Measurements from ENCODE around the gene AK4. TPM values are rescaled to one million over a fixed set of nuclear protein-coding genes. Genes with fewer than 3 reads are reported as not detected.
A peak's percentile ranks its signal among the peaks of the same experiment; 100 is the strongest.

Gene AK4
- total and polyA plus RNA-seq, 2 donors, result 5.9 to 11.5 TPM

DNA sequence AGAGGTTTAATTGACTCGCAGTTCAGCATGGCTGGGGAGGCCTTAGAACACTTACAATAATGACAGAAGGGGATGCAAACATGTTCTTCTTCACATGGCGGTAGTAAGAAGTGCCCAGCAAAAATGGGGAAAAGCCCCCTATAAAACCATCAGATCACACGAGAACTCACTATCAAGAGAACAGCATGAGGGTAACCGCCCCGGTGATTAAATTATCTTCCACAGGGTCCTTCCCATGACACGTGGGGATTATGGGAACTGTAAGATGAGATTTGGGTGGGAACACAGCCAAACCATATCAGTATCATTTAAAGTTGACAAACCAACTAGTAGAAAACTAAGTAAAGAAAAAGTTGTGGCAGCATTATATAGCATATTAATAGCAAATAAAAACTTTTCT, 90.0 kb downstream of the AK4 start:
- Histone ChIP-seq H3K4me1 (ENCODE audit: control insufficient read depth in 2 of 2, insufficient read depth in 2 of 2, low read length in 2 of 2) (no peaks in the 10 kb centered on the region), H3K4me3 (ENCODE audit: low read length in 2 of 2) (no peak overlapping the region), H3K27me3 (ENCODE audit: control insufficient read depth in 2 of 2, insufficient read depth in 1 of 2, low read length in 1 of 2) (no peaks in the 10 kb centered on the region), H3K9me3 (ENCODE audit: control insufficient read depth in 2 of 2, insufficient read depth in 1 of 2, low read length in 1 of 2) (no peaks in the 10 kb centered on the region), H3K36me3 (ENCODE audit: control insufficient read depth in 2 of 2, insufficient read depth in 2 of 2, low read length in 1 of 2) (no peaks in the 10 kb centered on the region), H3K27ac (ENCODE audit: low read depth in 1 of 2, low read length in 1 of 2) (no peak overlapping the region)
- WGBS, result 74% methylated on average over 6 of the region's 6 CpGs
- no peak for DNase-seq (ENCODE audit: low read depth in 6 of 9, low spot score in 9 of 9)

- WGBS, result 95% methylated on average over 3 of the region's 3 CpGs
- Histone ChIP-seq H3K9me3 (ENCODE audit: control insufficient read depth in 2 of 2, insufficient read depth in 1 of 2, low read length in 1 of 2) (no peaks in the 10 kb centered on the region), H3K27ac (ENCODE audit: low read depth in 1 of 2, low read length in 1 of 2) (no peak overlapping the region), H3K4me1 (ENCODE audit: control insufficient read depth in 2 of 2, insufficient read depth in 2 of 2, low read length in 2 of 2) (no peaks in the 10 kb centered on the region), H3K36me3 (ENCODE audit: control insufficient read depth in 2 of 2, insufficient read depth in 2 of 2, low read length in 1 of 2) (no peaks in the 10 kb centered on the region), H3K4me3 (ENCODE audit: low read length in 2 of 2) (no peak overlapping the region), H3K27me3 (ENCODE audit: control insufficient read depth in 2 of 2, insufficient read depth in 1 of 2, low read length in 1 of 2) (no peaks in the 10 kb centered on the region)
- DNase-seq (ENCODE audit: low read depth in 6 of 9, low spot score in 9 of 9), result no peak
Observed at GRCh38 chr1:65243491-65243890, 95.5 kb downstream of the AK4 start.

- Histone ChIP-seq H3K36me3 (ENCODE audit: control insufficient read depth in 2 of 2, insufficient read depth in 2 of 2, low read length in 1 of 2) (no peaks in the 10 kb centered on the region), H3K4me3 (ENCODE audit: low read length in 2 of 2) (no peak overlapping the region), H3K27me3 (ENCODE audit: control insufficient read depth in 2 of 2, insufficient read depth in 1 of 2, low read length in 1 of 2) (no peaks in the 10 kb centered on the region), H3K27ac (ENCODE audit: low read depth in 1 of 2, low read length in 1 of 2) (no peak overlapping the region), H3K9me3 (ENCODE audit: control insufficient read depth in 2 of 2, insufficient read depth in 1 of 2, low read length in 1 of 2) (no peaks in the 10 kb centered on the region), H3K4me1 (ENCODE audit: control insufficient read depth in 2 of 2, insufficient read depth in 2 of 2, low read length in 2 of 2) (no peaks in the 10 kb centered on the region)
- DNase-seq (ENCODE audit: low read depth in 6 of 9, low spot score in 9 of 9), result no peak
Observed at GRCh38 chr1:65245295-65245694, 97.3 kb downstream of the AK4 start.

GRCh38 chr1:65247419-65248359, 99.7 kb downstream of the AK4 start:
- H3K9me3 ChIP-seq (ENCODE audit: control insufficient read depth in 2 of 2, insufficient read depth in 1 of 2, low read length in 1 of 2), result no peaks in the 10 kb centered on the region
- 92% methylated on average over 4 of the region's 4 CpGs for WGBS
- no peaks in the 10 kb centered on the region for H3K27me3 ChIP-seq (ENCODE audit: control insufficient read depth in 2 of 2, insufficient read depth in 1 of 2, low read length in 1 of 2)
- no peak for DNase-seq (ENCODE audit: low read depth in 6 of 9, low spot score in 9 of 9)
- no peaks in the 10 kb centered on the region for H3K4me1 ChIP-seq (ENCODE audit: control insufficient read depth in 2 of 2, insufficient read depth in 2 of 2, low read length in 2 of 2)
- no peak overlapping the region for H3K4me3 ChIP-seq (ENCODE audit: low read length in 2 of 2)
- H3K27ac ChIP-seq (ENCODE audit: low read depth in 1 of 2, low read length in 1 of 2), result no peak overlapping the region
- no peaks in the 10 kb centered on the region for H3K36me3 ChIP-seq (ENCODE audit: control insufficient read depth in 2 of 2, insufficient read depth in 2 of 2, low read length in 1 of 2)

DNA sequence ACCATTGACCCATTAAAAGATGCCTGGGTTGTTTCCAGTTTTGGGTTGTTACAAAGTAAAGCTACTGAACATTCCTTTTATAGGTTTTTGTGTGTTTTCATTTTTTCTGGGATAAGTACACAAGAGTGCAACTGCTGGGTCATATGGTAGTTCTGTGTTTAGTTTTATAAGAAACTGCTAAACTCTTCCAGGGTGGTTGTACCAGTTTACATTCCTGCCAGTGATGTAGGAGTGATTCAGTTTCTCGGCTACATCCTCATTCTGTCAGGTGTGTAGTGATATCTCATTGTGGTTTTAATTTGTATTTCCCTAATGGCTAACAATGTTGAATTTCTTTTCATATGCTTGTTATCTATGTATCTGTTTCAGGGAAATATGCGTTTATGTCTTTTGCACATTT, 102.8 kb downstream of the AK4 start:
- no peak for DNase-seq (ENCODE audit: low read depth in 6 of 9, low spot score in 9 of 9)
- Histone ChIP-seq H3K27me3 (ENCODE audit: control insufficient read depth in 2 of 2, insufficient read depth in 1 of 2, low read length in 1 of 2) (peaks cover 5 to 19% of the 10 kb centered on the region in 2 donors), H3K4me3 (ENCODE audit: low read length in 2 of 2) (no peak overlapping the region), H3K27ac (ENCODE audit: low read depth in 1 of 2, low read length in 1 of 2) (no peak overlapping the region), H3K9me3 (ENCODE audit: control insufficient read depth in 2 of 2, insufficient read depth in 1 of 2, low read length in 1 of 2) (no peaks in the 10 kb centered on the region), H3K4me1 (ENCODE audit: control insufficient read depth in 2 of 2, insufficient read depth in 2 of 2, low read length in 2 of 2) (peaks cover 4 to 12% of the 10 kb centered on the region in 2 donors), H3K36me3 (ENCODE audit: control insufficient read depth in 2 of 2, insufficient read depth in 2 of 2, low read length in 1 of 2) (no peaks in the 10 kb centered on the region)
- WGBS, result 87% methylated on average over 2 of the region's 2 CpGs

- no peaks in the 10 kb centered on the region for H3K36me3 ChIP-seq (ENCODE audit: control insufficient read depth in 2 of 2, insufficient read depth in 2 of 2, low read length in 1 of 2)
- H3K4me3 ChIP-seq (ENCODE audit: low read length in 2 of 2), result peak overlapping the region; percentile 51 to 55
- peaks cover 5 to 29% of the 10 kb centered on the region in 2 donors for H3K27me3 ChIP-seq (ENCODE audit: control insufficient read depth in 2 of 2, insufficient read depth in 1 of 2, low read length in 1 of 2)
- H3K27ac ChIP-seq (ENCODE audit: low read depth in 1 of 2, low read length in 1 of 2), result no peak overlapping the region
- no peaks in the 10 kb centered on the region for H3K9me3 ChIP-seq (ENCODE audit: control insufficient read depth in 2 of 2, insufficient read depth in 1 of 2, low read length in 1 of 2)
- H3K4me1 ChIP-seq (ENCODE audit: control insufficient read depth in 2 of 2, insufficient read depth in 2 of 2, low read length in 2 of 2), result peaks cover 4 to 12% of the 10 kb centered on the region in 2 donors
- 3% methylated on average over 15 of the region's 15 CpGs for WGBS
- DNase-seq (ENCODE audit: low read depth in 6 of 9, low spot score in 9 of 9), result peak in 1 of 9 donors; percentile 33
Observed at GRCh38 chr1:65253800-65254319, 105.9 kb downstream of the AK4 start.

- H3K27ac ChIP-seq (ENCODE audit: low read depth in 1 of 2, low read length in 1 of 2), result no peak overlapping the region
- H3K4me3 ChIP-seq (ENCODE audit: low read length in 2 of 2), result peak overlapping the region; percentile 51 to 55
- H3K4me1 ChIP-seq (ENCODE audit: control insufficient read depth in 2 of 2, insufficient read depth in 2 of 2, low read length in 2 of 2), result peaks cover 4 to 12% of the 10 kb centered on the region in 2 donors
- peaks cover 5 to 31% of the 10 kb centered on the region in 2 donors for H3K27me3 ChIP-seq (ENCODE audit: control insufficient read depth in 2 of 2, insufficient read depth in 1 of 2, low read length in 1 of 2)
- DNase-seq (ENCODE audit: low read depth in 6 of 9, low spot score in 9 of 9), result peak in 8 of 9 donors; percentile 56 to 90 (median 77)
- under 1% methylated on average over 88 of the region's 88 CpGs for WGBS
- no peaks in the 10 kb centered on the region for H3K36me3 ChIP-seq (ENCODE audit: control insufficient read depth in 2 of 2, insufficient read depth in 2 of 2, low read length in 1 of 2)
- no peaks in the 10 kb centered on the region for H3K9me3 ChIP-seq (ENCODE audit: control insufficient read depth in 2 of 2, insufficient read depth in 1 of 2, low read length in 1 of 2)
Observed at GRCh38 chr1:65254320-65255034, 106.5 kb downstream of the AK4 start.

DNA sequence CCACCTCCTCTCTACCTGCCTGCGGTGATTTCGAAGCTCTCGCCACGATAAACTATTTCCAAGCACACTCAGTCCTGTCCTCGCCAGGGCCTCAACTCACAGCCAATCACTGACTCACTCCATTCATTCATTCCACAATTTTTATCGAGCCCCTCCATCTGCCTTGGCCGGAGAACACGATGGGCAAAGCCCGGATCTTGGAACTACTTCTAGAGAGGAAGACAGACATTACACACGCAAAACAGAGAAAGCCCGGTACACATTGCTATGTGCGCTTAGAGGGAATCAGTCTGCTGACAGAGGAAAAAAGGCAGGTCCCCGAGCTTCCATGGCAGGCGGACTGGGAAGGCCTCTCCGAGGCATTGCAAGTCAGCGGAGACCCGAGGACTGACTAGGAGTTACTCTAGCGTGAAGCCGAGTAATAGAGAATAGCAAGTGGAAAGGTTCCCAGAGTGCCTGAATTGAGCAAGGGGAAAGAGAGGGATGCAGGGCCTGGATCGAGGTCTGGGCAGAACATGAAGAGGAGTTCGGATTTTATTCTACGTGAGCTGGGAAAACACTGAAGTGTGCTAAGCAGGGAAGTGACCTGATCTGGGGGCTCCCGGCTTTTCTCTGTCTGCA, 107.1 kb downstream of the AK4 start:
- H3K9me3 ChIP-seq (ENCODE audit: control insufficient read depth in 2 of 2, insufficient read depth in 1 of 2, low read length in 1 of 2), result no peaks in the 10 kb centered on the region
- peaks cover 5 to 32% of the 10 kb centered on the region in 2 donors for H3K27me3 ChIP-seq (ENCODE audit: control insufficient read depth in 2 of 2, insufficient read depth in 1 of 2, low read length in 1 of 2)
- peaks cover 4 to 12% of the 10 kb centered on the region in 2 donors for H3K4me1 ChIP-seq (ENCODE audit: control insufficient read depth in 2 of 2, insufficient read depth in 2 of 2, low read length in 2 of 2)
- H3K4me3 ChIP-seq (ENCODE audit: low read length in 2 of 2), result peak overlapping the region; percentile 49 to 51
- WGBS, result 25% methylated on average over 23 of the region's 23 CpGs
- no peak for DNase-seq (ENCODE audit: low read depth in 6 of 9, low spot score in 9 of 9)
- H3K36me3 ChIP-seq (ENCODE audit: control insufficient read depth in 2 of 2, insufficient read depth in 2 of 2, low read length in 1 of 2), result no peaks in the 10 kb centered on the region
- H3K27ac ChIP-seq (ENCODE audit: low read depth in 1 of 2, low read length in 1 of 2), result no peak overlapping the region
